ENCODE data around the gene PRKCZ. TPM values are rescaled to one million over a fixed set of nuclear protein-coding genes. Genes with fewer than 3 reads are reported as not detected.

The PRKCZ gene
- total and polyA plus RNA-seq, 4 donors: 4.8 to 9.9 (median 8.4) TPM

- Histone ChIP-seq H3K4me1 (ENCODE audit: control insufficient read depth in 4 of 4, insufficient read depth in 4 of 4, low read length in 3 of 4) (no peaks in the 10 kb centered on the region), H3K4me3 (ENCODE audit: low read depth in 1 of 3, low read length in 3 of 3) (no peak overlapping the region), H3K9me3 (ENCODE audit: control insufficient read depth in 4 of 4, low read length in 3 of 4) (peaks cover 3 to 20% (median 14%) of the 10 kb centered on the region in 4 donors), H3K27me3 (ENCODE audit: control insufficient read depth in 4 of 4, insufficient read depth in 4 of 4, low read length in 3 of 4) (no peaks in the 10 kb centered on the region), H3K27ac (ENCODE audit: low read depth in 1 of 2, low read length in 2 of 2) (no peak overlapping the region), H3K36me3 (ENCODE audit: control insufficient read depth in 4 of 4, insufficient read depth in 3 of 4, low read depth in 1 of 4, low read length in 3 of 4) (peaks cover 0 to 15% (median 12%) of the 10 kb centered on the region in 4 donors), H3K9ac (ENCODE audit: low read depth in 1 of 2, low read length in 2 of 2) (no peak overlapping the region)
- no peak for TF ChIP-seq EGR1 (IDR thresholded peaks at IDR 0.05; ENCODE audit: low read depth in 2 of 2)
- TF ChIP-seq, protein P1, sequence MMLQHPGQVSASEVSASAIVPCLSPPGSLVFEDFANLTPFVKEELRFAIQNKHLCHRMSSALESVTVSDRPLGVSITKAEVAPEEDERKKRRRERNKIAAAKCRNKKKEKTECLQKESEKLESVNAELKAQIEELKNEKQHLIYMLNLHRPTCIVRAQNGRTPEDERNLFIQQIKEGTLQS (IDR thresholded peaks at IDR 0.05): no peak
- TF ChIP-seq FOXA1 (IDR thresholded peaks at IDR 0.05): no peak
- no peak for TF ChIP-seq NR2F2 (IDR thresholded peaks at IDR 0.05)
- TF ChIP-seq JUND (IDR thresholded peaks at IDR 0.05): no peak
- no peak for TF ChIP-seq SP1 (IDR thresholded peaks at IDR 0.05)
- no peak for TF ChIP-seq RAD21 (IDR thresholded peaks at IDR 0.05)
- TF ChIP-seq FOXA2 (IDR thresholded peaks at IDR 0.05): no peak
- no peak for TF ChIP-seq TAF1 (conservative IDR thresholded peaks at IDR 0.05)
- TF ChIP-seq REST (IDR thresholded peaks at IDR 0.05): no peak
- no peak for TF ChIP-seq ZBTB33 (IDR thresholded peaks at IDR 0.05)
- no peak for TF ChIP-seq YY1 (IDR thresholded peaks at IDR 0.05)
- TF ChIP-seq HNF4G (IDR thresholded peaks at IDR 0.05): no peak
- TF ChIP-seq RXRA (IDR thresholded peaks at IDR 0.05): no peak
- no peak for DNase-seq (ENCODE audit: low spot score)
- 96% methylated on average over 28 of the region's 28 CpGs for WGBS
Observed at GRCh38 chr1:2079396-2080085, 29.3 kb downstream of the PRKCZ start.

- DNase-seq (ENCODE audit: low spot score): no peak
- H3K4me1 ChIP-seq (ENCODE audit: control insufficient read depth in 4 of 4, insufficient read depth in 4 of 4, low read length in 3 of 4): no peaks in the 10 kb centered on the region
- no peaks in the 10 kb centered on the region for H3K27me3 ChIP-seq (ENCODE audit: control insufficient read depth in 4 of 4, insufficient read depth in 4 of 4, low read length in 3 of 4)
- 96% methylated on average over 16 of the region's 16 CpGs for WGBS
- no peak overlapping the region for H3K9ac ChIP-seq (ENCODE audit: low read depth in 1 of 2, low read length in 2 of 2)
- no peak for TF ChIP-seq SP1 (IDR thresholded peaks at IDR 0.05)
- no peak for TF ChIP-seq GABPA (IDR thresholded peaks at IDR 0.05 in 1 of 2, conservative IDR thresholded peaks at IDR 0.05 in 1 of 2)
- TF ChIP-seq, protein P1 (IDR thresholded peaks at IDR 0.05): no peak
- no peak for TF ChIP-seq HNF4G (IDR thresholded peaks at IDR 0.05)
- TF ChIP-seq RAD21 (IDR thresholded peaks at IDR 0.05): no peak
- no peak for TF ChIP-seq YY1 (IDR thresholded peaks at IDR 0.05)
- TF ChIP-seq JUND (IDR thresholded peaks at IDR 0.05): no peak
- TF ChIP-seq ZBTB33 (IDR thresholded peaks at IDR 0.05): no peak
- no peak for TF ChIP-seq REST (IDR thresholded peaks at IDR 0.05)
- no peak for TF ChIP-seq TAF1 (conservative IDR thresholded peaks at IDR 0.05)
- TF ChIP-seq FOXA2 (IDR thresholded peaks at IDR 0.05): no peak
- TF ChIP-seq FOXA1 (IDR thresholded peaks at IDR 0.05): no peak
- TF ChIP-seq HNF4A (conservative IDR thresholded peaks at IDR 0.05): no peak
- TF ChIP-seq EGR1 (IDR thresholded peaks at IDR 0.05; ENCODE audit: low read depth in 2 of 2): no peak
- H3K9me3 ChIP-seq (ENCODE audit: control insufficient read depth in 4 of 4, low read length in 3 of 4): peaks cover 3 to 20% (median 14%) of the 10 kb centered on the region in 4 donors
- peaks cover 0 to 13% (median 12%) of the 10 kb centered on the region in 4 donors for H3K36me3 ChIP-seq (ENCODE audit: control insufficient read depth in 4 of 4, insufficient read depth in 3 of 4, low read depth in 1 of 4, low read length in 3 of 4)
- no peak overlapping the region for H3K4me3 ChIP-seq (ENCODE audit: low read depth in 1 of 3, low read length in 3 of 3)
- H3K27ac ChIP-seq (ENCODE audit: low read depth in 1 of 2, low read length in 2 of 2): no peak overlapping the region
Observed at GRCh38 chr1:2080140-2080539, 29.9 kb downstream of the PRKCZ start.
